HG03460 (cell line): Measurements from ENCODE around the gene GLI3.

ENCODE experiments used
- ATAC-seq: cut with Tn5 transposase; IDR thresholded peaks from one replicate; pipeline ENCODE4 v1.9.1; 2021; ENCODE audit not compliant: unreplicated experiment

Gene GLI3

DNA sequence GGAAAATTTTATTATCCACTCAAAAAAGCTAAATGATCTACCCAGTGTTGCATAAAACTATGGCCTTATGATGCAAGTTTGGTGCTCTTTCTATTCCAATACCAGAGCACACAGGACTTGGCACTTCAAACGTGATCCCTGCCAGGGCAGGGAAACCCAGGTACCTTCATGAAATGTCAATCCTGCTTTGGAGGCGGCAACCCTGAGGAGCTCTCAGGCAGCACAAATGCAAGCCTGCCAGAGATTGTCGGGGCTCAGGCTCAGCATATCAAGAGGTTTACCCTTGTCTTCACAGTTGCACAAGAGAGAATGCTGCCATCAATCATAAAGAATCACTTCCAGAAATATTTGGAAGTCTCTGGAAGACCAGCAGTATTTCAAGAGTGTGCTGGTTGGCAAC lies 151.5 kb downstream of the GLI3 start:
- ATAC-seq, result no peak

DNA sequence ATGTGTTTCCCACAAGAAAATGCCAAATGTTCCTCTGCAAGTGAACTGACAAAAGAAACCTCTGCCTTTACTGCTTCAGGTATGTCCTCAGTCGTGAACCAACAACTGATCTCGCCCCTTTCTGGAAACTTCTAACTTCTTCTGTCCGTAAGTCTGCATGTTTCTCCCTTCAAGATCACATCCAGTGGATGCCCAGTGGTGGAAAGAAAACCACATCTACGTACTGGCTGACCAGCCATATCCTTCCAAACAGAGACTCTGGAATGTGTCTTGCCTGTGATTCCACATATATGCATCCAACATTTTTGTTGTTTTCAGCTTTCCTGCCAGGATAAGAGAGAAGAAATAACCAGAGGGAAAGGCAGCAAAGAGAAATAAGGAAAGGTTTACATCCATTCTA lies 152.7 kb downstream of the GLI3 start:
- ATAC-seq, result no peak

DNA sequence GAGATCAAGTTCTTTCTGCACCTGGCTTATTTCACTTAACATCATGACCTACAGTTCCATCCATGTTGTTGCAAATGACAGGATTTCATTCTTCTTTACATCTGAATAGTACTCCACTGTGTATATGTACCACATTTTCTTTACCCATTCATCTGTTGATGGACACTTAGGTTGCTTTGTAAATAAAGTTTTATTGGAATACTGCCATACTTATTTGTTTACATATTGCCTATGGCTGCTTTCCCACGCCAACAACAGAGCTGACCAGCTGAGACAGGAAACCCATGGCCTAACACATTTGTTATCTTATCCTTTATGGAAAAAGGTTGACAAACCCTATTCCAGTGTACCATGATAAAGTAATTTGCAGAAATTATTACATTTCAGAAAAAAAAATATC lies 153.7 kb downstream of the GLI3 start:
- ATAC-seq, result no peak

DNA sequence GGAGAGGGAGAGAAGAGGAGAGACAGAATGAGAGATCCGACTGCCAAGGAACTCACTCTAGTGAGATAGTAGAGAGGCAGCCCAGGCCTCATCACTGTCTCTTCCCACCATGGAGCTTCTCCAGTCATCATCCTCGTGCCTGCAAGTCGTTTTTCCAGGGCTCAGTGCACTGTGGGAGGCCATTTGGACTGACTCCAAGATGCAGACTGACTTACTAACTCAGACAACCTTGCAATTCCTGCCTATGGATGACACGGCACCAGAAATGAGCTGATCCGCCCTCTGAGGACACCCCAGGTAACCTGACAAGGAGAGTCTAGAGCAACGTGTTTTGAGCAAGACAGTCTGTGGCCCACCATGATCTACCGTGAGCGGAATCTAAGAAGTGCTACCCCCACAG lies 154.9 kb downstream of the GLI3 start:
- ATAC-seq, result no peak

DNA sequence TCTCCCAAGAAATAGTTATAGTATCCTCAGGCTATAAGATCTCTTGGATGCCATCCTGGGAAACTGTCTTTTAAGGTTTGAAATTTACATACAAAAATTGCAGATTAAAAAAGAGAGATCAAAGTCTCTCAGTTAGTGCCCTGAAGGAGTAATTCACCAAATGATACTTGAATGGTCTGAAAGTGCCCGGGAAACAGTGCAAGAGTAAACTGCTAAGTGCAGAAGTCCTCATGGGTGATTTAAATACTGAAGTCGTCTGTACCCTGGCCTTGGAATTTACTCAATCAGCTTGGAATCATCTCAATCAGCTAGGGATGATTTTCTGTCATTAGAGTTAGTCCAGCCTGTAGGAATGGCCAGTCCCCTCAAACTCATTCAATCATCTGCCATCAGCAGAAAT lies 155.3 kb downstream of the GLI3 start:
- no peak for ATAC-seq

DNA sequence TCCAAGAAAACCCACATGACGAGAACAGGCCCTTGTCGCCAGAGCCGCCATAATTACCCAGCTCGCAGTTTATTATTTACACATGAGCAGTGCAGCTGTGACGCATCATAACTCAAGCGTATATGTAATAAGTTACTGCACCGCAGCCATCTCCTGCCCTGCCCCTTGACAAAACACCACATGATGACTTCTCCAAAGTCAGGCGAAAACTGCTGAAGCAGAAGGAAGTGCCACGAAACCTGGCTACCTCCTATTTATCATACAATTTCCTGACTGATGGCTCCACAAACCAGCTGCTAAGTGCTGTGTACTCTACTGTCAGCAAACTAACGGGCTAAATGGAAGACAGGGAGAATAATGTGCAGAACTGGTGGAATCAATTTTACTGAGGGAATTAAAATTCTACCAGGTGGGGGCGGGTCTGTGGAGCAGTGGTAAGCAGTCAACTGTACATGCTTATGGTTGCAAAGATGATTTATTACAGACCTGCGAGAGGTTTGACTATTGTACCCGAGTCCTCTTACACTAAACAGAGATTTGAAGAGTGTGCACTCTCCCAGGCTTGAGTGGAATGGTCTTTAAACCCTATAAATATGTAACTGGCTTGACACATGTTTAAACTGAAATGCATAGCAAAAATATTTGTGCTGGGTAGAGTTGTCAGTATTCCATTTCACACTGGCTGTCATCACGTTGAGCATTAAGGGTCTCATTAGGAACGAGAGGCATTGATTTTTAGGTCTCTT lies 156.0 kb downstream of the GLI3 start:
- ATAC-seq, result no peak

DNA sequence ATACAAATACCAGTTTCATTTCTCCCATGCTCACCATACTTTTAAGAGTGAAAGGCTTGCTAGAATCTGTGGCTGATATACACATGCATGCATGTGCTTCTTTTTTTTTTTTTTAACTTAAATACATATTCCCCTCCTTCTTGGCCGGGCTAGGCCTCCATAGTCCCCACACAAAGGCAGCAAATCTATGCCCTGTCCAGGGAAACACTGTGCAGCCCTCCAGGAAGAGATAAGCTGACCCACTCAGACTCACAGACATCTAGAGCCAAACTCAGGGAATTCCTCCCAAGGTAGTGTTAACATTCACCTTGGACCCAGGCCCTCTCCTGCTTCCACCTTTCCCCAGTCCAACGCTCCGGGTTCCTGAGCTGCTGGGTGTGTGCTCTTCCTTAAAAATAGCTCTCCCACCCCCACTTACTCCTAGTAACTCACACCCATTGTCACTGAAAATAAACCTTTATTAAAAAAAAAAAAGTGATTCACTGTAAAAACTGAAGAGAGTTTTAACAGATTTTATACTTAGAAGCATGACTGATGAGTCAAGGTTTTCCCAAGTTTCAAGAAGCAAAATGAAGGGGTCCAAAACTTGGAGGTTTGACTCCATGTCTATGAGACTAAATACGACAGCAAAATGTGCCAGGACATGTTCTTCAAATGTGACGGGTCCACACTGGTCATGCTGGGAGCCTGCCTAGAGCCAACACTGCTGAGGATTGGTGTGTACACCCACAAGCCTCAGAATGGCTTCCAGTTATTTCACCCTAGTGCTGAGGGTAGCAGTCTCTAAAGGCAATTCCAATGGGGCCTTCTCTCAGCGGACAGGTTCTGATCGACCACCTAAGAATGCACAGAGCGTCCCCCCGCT lies 159.5 kb downstream of the GLI3 start:
- no peak for ATAC-seq

DNA sequence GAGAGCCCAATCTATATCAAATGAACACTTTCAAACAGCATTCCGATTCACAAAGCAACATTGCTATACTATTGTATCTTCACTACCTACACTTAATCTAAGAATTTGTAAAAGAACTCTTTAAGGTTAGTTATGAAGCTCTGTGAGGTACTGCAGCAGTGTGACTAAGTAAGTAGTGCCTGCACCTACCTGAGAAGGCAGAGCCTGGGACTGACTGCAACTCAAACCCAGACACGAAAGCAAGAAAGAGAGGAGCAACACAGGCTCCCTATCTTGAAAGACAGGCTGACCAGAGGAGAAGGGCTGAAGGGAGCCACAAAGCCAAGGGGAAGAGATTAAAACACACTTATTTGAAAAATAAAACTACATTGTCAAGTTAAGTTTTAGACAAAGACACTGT lies 160.1 kb downstream of the GLI3 start:
- no peak for ATAC-seq

DNA sequence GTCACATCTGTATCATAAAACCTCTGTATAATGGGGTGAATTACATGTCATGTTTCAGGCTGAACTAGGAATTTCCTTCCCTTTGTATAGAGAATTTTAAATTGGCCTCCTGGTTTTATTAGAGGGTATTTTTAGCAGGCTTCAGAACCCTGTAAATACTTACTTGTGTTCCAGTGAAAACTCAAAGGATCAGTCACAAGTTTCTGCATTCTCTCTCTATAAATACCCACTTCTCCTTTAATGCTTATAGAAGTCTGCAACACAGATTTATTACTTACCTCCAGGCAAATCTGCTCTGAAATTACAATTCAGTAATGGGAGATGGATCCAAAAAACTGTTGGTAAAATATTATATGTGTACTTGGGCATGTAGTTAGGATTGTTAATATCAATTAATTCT lies 161.6 kb downstream of the GLI3 start:
- ATAC-seq, result no peak

DNA sequence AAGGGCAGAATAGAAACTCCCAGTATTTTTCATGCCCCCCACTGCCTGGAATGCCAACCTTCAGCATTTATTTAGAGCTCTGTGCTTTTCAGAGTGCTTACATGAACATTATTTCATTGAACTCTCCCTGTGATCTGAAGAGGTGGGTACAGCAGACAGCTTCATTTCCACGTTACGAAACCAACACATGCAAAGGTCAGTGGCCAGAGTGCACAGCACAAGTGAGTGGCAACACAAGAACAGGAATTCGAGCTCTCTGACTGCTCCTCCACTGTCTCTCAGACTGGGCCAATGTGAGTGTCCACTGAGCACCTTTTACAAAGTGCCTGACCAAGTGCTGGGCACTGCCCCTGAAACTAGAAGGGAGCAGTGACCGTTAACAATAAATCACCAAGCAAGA lies 162.9 kb downstream of the GLI3 start:
- ATAC-seq, result no peak

DNA sequence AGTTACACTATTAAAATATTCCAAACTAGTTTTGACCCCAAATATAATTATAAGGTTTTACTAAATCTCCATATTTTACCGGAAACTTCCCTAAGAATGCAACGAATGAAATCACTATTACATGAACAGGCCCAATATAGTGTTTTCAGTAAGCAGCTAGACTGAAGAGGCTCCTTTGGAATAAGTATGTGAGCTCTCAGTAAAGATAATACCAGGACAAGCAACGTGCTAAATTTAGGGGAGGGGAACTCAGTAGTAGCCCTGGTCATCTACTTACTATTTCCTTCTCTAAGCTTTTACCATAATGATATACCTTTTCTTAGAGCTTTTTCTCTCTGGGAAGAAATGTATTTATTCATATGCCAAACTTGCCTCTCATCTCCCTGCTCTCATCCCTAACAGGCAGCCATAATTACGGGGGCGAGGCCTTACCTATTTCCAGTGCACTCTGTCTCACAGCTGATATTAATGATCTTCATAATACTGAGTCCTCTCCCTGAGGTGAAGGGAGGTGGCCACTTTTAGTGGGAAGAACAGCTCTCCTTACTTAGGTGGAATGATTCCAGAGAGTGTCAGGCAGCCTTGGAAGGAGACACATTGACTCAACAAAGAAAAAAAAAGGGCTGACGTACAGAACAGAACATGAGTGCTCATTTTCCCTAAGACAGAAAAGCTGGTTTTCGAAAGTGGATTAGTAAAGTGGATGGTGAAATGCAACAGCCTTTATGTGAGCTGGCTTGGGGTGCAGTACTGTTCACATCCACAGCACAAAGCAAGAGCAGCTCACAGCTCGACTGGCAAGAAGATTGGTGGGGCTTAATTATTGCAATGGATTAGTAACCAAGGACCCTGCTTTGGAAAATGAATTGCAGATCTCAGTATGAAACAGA lies 165.4 kb downstream of the GLI3 start:
- ATAC-seq, result no peak

DNA sequence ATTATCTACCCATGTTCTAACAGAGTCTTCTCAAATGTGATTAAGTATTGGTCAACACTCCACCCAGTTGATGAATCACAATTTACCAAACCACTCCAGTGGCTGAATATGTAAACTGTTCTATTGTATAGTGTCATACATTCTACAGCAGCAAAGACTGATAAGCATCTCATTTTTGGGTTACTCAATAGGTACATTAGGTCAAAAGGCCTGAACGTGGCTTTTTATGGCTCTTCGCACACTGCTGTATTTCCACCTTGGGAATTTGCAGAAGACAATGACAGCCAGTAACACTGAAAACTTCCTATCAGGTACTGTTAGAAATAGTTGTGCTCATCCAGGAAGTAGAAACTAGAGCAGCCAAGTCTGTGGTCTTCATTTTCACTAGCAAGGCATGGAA lies 166.9 kb downstream of the GLI3 start:
- ATAC-seq, result no peak

DNA sequence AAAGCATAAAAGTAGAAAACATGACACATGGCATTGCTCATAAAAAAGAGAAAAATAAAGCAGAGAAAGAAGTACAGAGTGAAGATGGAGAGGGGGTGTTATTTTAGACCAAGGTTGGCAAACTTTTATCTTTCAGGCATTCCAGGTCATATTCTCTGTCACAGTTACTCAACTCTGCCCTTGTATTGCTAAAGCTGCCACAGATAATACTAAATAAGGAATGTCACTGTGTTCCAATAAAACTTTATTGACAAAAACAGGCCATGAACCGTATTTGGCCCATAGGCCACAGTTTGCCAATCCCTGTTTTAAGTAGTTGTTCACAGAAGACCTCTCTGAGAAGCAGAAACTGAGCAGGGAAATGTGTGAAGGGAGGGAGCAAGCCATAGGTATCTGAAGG lies 167.4 kb downstream of the GLI3 start:
- ATAC-seq, result no peak

DNA sequence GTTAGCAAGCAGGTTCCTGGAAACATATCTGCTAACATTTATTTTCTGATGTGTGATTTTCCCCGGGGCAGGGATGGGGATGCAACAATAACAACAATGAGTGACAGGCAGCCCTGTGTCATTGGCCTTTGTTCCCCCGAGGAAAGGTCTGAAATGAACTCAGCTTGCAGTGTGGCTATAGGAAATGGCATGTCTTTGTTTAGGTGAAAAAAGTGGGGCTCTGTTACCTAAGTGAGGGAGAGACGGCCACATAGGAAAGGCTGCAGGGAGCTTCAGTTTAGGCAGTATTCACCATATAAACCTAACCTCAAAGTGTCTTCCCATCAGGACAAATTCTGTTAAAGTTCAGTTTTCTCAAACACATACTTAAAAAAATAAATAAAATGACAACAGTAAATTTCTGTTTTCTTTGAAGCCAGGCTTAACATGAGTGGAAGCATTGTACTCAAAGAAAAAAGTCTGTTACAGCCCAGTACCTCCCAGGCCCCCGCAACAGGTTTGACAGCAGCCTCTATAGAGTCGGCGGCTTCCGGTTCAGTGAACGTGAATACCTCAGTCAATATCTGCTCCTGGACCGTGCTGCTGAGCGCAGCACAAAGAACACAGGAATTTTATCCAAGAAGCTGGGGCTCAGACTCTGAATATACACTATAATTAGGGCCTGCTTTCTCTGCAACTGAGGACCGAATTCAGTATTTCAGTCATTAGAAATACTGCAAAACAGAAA lies 168.3 kb downstream of the GLI3 start:
- ATAC-seq, result no peak

DNA sequence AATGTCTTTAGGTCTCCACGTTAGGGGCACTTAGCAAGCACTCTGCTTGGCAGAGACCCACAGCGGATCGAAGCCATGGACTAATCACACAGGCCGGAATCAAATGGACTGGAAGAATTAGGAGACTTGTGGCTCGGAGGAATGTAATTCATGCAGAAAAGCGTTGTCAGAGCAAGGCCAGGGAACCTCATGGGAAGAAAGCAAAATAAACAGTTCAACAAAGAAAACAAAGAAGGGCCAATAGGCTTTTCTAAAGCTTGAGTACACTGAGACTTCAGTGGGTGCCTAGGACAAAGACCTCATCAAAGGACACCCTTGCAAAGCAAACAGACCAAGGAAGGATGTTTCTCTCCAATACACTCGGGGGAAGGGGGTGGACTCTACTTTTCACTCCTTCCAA lies 171.1 kb downstream of the GLI3 start:
- ATAC-seq, result no peak

DNA sequence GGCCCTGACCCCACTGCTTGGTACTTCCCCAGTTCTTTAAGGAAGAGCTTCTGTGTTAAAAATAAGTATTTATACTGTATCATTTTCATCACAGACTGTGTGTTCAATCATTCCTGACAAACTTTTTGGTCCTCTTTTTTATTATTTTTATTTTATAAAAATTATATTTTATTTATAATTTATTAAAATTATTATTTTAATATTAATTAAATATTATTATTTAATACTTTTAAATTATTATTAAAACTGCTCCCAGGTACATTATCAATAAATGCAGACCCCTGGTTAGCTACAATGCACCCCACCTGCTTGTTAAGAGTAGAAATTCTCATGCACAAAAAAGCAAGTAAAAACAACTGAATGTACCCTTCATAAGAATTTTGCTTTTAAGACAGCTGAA lies 172.0 kb downstream of the GLI3 start:
- ATAC-seq, result no peak

DNA sequence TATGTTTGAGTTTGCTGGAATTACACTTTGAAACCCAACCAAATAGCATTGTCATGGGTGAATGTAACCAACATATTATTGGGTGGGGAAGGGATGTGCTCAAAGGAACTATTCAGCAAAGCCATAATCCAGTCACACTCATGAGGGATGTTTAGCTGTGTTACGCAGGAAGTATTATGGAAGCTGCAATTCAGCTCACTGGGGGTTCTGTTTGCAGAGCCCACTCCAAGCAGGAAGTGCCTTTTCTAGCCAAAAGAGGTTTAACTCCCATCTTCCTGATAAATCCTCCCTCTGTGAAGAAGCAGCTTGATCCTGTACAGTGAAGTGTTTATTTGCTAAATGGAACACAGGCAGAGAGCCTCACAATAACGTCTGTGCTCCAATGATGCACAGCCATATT lies 172.5 kb downstream of the GLI3 start:
- no peak for ATAC-seq

DNA sequence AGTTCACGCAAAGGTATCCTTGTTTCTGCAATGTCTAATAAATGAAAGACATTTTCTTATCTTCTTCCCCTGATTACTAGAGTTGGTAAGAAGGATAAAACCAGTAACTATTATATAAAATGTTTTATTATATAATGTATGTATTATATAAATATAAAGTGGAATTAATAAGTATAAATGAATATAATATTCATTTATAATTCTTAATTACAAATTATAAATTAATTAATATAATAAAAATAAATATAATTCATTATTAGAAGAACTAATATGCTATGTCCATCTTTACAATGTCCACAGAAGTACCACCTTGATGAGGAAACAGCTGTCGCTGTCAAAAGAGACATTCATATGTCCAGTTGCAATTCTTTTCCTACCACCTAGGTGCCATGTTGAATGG lies 177.7 kb downstream of the GLI3 start:
- no peak for ATAC-seq

DNA sequence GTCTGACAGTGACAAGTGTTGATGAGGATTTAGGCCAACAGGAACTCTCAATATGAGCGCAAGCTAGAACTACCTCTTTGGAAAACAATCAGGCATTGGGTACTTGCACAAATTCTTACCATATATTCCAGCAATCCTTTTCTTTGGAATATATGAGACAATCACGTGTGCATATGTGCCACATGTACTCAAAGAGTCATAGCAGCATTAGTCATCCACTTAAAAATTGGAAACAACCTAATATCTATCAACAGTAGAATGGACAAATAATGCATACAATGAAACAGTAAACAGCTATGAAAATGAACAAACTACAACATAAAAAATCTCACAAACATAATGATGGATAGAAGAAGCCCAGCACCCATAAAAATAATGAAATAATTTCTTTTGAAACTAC lies 179.7 kb downstream of the GLI3 start:
- ATAC-seq, result no peak

DNA sequence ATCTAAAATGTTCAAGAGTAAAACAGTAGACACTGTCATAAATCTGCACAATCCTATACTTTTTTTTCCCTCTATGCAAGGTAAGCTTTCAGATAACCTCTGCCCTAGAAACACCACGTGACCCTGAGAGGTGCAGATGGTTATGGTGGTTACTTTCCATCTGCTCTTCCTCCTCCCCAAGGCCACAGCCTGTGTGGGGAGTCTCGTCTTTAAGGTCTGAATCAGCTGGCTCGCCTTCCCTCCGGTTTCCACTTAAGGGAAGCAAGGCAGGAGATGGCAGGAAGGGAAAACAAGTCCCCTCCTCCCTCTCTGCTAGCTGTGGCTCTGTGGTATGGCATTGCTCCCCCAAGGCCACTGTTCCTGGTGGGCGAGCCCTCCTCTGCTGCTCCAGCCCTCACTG lies 181.8 kb downstream of the GLI3 start:
- no peak for ATAC-seq

DNA sequence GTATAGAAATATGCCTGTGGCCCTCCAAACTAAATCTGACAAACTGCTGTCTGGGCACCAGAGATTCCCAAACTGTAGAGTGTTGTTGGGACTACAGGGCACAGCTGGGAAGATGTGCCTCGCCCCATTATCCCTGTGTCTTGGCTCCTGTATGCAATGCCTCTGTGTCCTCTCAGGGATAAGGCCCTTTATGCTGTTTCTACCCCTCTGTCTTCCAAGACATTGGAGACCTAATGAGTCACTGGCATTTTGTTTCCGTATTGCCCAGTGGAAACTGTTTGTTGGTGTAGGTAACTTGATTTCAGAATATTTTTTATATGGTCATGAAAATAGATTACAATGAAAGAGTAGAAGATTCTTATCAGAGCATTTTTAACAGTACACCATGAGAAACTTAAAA lies 183.2 kb downstream of the GLI3 start:
- no peak for ATAC-seq
